ENCODE measurements around the gene TXNDC17. TPM values are rescaled to one million over a fixed set of nuclear protein-coding genes. Genes with fewer than 3 reads are reported as not detected.

Gene TXNDC17
- total and polyA plus RNA-seq, 9 of the 15 experiments (the other 6 are each of a cell fraction or from before 2014, with no cell fraction given): 108 to 759 (median 179) TPM

- TF ChIP-seq ZNF280B (CRISPR knock-in tag; IDR thresholded peaks at IDR 0.05): no peak
- TF ChIP-seq SNRNP70 (optimal IDR thresholded peaks at IDR 0.05; ENCODE audit: low read depth, low read length): no peak
- TF ChIP-seq REST (IDR thresholded peaks at IDR 0.05; ENCODE audit: borderline replicate concordance): no peak
- TF ChIP-seq REST (CRISPR knock-in tag; IDR thresholded peaks at IDR 0.05; ENCODE audit: low read depth): no peak
- no peak for TF ChIP-seq ZNF785 (CRISPR knock-in tag; IDR thresholded peaks at IDR 0.05)
Measured at GRCh38 chr17:6596511-6596910, 44.3 kb upstream of the TXNDC17 start (continued).

All from K562 (cell line).